Chondrocyte (in vitro differentiated cells): ENCODE measurements around the gene MYOG. TPM values are rescaled to one million over a fixed set of nuclear protein-coding genes. Genes with fewer than 3 reads are reported as not detected.

Experiments used
- DNase-seq: peaks from one replicate; pipeline ENCODE4 v3.0.0; 2021; ENCODE audit warnings: mixed read lengths, low spot score
- H3K27ac Mint-ChIP-seq: one replicate; pipeline ENCODE4 v1.8.0; 2021; ENCODE audit warnings: mild to moderate bottlenecking, moderate library complexity, mixed read lengths; ENCODE audit not compliant: unreplicated experiment
- H3K27me3 Mint-ChIP-seq: 2 replicates; pipeline ENCODE4 v1.8.0; 2021; ENCODE audit warnings: low read depth, mixed read lengths
- H3K36me3 Mint-ChIP-seq: 2 replicates; pipeline ENCODE4 v1.8.0; 2021; ENCODE audit warnings: low read depth, mixed read lengths
- H3K4me1 Mint-ChIP-seq: 2 replicates; pipeline ENCODE4 v1.8.0; 2021; ENCODE audit warnings: low read depth, mild to moderate bottlenecking, mixed read lengths
- H3K4me3 Mint-ChIP-seq: one replicate; pipeline ENCODE4 v1.8.0; 2021; ENCODE audit warnings: mild to moderate bottlenecking, moderate library complexity, mixed read lengths; ENCODE audit not compliant: unreplicated experiment
- H3K9me3 Mint-ChIP-seq: 2 replicates; pipeline ENCODE4 v1.8.0; 2021; ENCODE audit warnings: low read depth, mixed read lengths
- total RNA-seq: library from RNA; stranded (reverse); gene quantifications from 3 replicates; pipeline ENCODE4 v1.2.1, GENCODE V29; 2021
- TF ChIP-seq, protein P1 (sequence below): fragments of 200-600 bp; sonication (generic); IDR thresholded peaks from 2 replicates; pipeline ENCODE4 v1.5.0; 2021; ENCODE audit warnings: antibody characterized with exemption, mild to moderate bottlenecking, moderate library complexity

MYOG gene
- total RNA-seq, 1 donor from 2014 or later = not detected

GRCh38 chr1:203098914-203099520 lies 13.2 kb upstream of the MYOG start:
- peaks cover 10% of the 10 kb centered on the region for H3K36me3 Mint-ChIP-seq
- TF ChIP-seq, protein P1, sequence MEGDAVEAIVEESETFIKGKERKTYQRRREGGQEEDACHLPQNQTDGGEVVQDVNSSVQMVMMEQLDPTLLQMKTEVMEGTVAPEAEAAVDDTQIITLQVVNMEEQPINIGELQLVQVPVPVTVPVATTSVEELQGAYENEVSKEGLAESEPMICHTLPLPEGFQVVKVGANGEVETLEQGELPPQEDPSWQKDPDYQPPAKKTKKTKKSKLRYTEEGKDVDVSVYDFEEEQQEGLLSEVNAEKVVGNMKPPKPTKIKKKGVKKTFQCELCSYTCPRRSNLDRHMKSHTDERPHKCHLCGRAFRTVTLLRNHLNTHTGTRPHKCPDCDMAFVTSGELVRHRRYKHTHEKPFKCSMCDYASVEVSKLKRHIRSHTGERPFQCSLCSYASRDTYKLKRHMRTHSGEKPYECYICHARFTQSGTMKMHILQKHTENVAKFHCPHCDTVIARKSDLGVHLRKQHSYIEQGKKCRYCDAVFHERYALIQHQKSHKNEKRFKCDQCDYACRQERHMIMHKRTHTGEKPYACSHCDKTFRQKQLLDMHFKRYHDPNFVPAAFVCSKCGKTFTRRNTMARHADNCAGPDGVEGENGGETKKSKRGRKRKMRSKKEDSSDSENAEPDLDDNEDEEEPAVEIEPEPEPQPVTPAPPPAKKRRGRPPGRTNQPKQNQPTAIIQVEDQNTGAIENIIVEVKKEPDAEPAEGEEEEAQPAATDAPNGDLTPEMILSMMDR = no peak
- peaks cover 24% of the 10 kb centered on the region for H3K9me3 Mint-ChIP-seq
- no peaks in the 10 kb centered on the region for H3K4me1 Mint-ChIP-seq
- no peak for DNase-seq
- no peak overlapping the region for H3K27ac Mint-ChIP-seq
- H3K27me3 Mint-ChIP-seq = peaks cover 44% of the 10 kb centered on the region
- no peak overlapping the region for H3K4me3 Mint-ChIP-seq

- H3K27ac Mint-ChIP-seq = no peak overlapping the region
- no peak overlapping the region for H3K4me3 Mint-ChIP-seq
- peaks cover 10% of the 10 kb centered on the region for H3K36me3 Mint-ChIP-seq
- no peaks in the 10 kb centered on the region for H3K4me1 Mint-ChIP-seq
- peaks cover 24% of the 10 kb centered on the region for H3K9me3 Mint-ChIP-seq
- TF ChIP-seq, protein P1 = no peak
- peaks cover 44% of the 10 kb centered on the region for H3K27me3 Mint-ChIP-seq
- no peak for DNase-seq
These were observed 12.6 kb upstream of the MYOG start for GRCh38 chr1:203098445-203098844.

- Mint-ChIP-seq H3K27ac (no peak overlapping the region), H3K9me3 (peaks cover 24% of the 10 kb centered on the region), H3K4me3 (no peak overlapping the region), H3K36me3 (peaks cover 12% of the 10 kb centered on the region), H3K4me1 (no peaks in the 10 kb centered on the region), H3K27me3 (peaks cover 45% of the 10 kb centered on the region)
- no peak for DNase-seq
- TF ChIP-seq, protein P1 = no peak
These were observed 11.2 kb upstream of the MYOG start for GRCh38 chr1:203097001-203097400.

- Mint-ChIP-seq H3K4me1 (no peaks in the 10 kb centered on the region), H3K27ac (no peak overlapping the region), H3K4me3 (no peak overlapping the region), H3K9me3 (peaks cover 24% of the 10 kb centered on the region), H3K27me3 (peaks cover 47% of the 10 kb centered on the region), H3K36me3 (peaks cover 12% of the 10 kb centered on the region)
- DNase-seq = no peak
- TF ChIP-seq, protein P1 = no peak
These were observed 10.8 kb upstream of the MYOG start for GRCh38 chr1:203096566-203096965.

- H3K27ac Mint-ChIP-seq = no peak overlapping the region
- TF ChIP-seq, protein P1 = no peak
- peaks cover 5% of the 10 kb centered on the region for H3K4me1 Mint-ChIP-seq
- H3K9me3 Mint-ChIP-seq = peaks cover 24% of the 10 kb centered on the region
- no peak overlapping the region for H3K4me3 Mint-ChIP-seq
- H3K36me3 Mint-ChIP-seq = peaks cover 12% of the 10 kb centered on the region
- no peak for DNase-seq
- peaks cover 48% of the 10 kb centered on the region for H3K27me3 Mint-ChIP-seq
These were observed 9.4 kb upstream of the MYOG start for GRCh38 chr1:203095061-203095690.
